H1 (cell line): ENCODE data around the gene TSNAXIP1. TPM values are rescaled to one million over a fixed set of nuclear protein-coding genes. Genes with fewer than 3 reads are reported as not detected.

Source experiments
- KDM1A ChIP-seq: fragments of 200-600, 300-600 bp; sonication (generic); IDR thresholded peaks from 2 replicates; pipeline ENCODE4 v1.7.1; 2016; ENCODE audit warnings: mild to moderate bottlenecking, low read length, borderline replicate concordance
- TAF7 ChIP-seq: optimal IDR thresholded peaks from 2 replicates; pipeline ENCODE3; 2011; ENCODE audit warnings: low read depth, mild to moderate bottlenecking, inconsistent platforms, low read length, moderate library complexity, borderline replicate concordance
- polyA plus RNA-seq, 7 experiments: library from polyadenylated mRNA; depleted of rRNA in 3 of 7; stranded (reverse) in 5 of 7; unstranded in 2 of 7; fragments of >200 nt in 5 of 7; fragments of 200-250 nt in 2 of 7; gene quantifications; 1 replicate in 5 of 7; 2 replicates in 1 of 7; 4 replicates in 1 of 7; pipeline versions ENCODE4 v1.2.1 to v1.2.3, GENCODE V29; 2011 to 2013; ENCODE audit warnings: missing spikeins in 2 of 7, mixed read lengths in 2 of 7
- total RNA-seq: library from RNA; stranded (reverse); fragmentation: NEBNext Ultra II Directional; extraction: Animal tissue kit (Norgen Biotek cat#: 25700); gene quantifications from 2 replicates; pipeline ENCODE4 v1.2.1, GENCODE V29; 2021
- TF ChIP-seq, protein P1 (sequence below): IDR thresholded peaks from 2 replicates; pipeline ENCODE4 v1.6.1; 2012; ENCODE audit warnings: inconsistent platforms

The TSNAXIP1 gene
- total and polyA plus RNA-seq, 2 of the 8 experiments (the other 6 are each of a cell fraction or from before 2014, with no cell fraction given): 0.37 to 0.94 TPM

DNA sequence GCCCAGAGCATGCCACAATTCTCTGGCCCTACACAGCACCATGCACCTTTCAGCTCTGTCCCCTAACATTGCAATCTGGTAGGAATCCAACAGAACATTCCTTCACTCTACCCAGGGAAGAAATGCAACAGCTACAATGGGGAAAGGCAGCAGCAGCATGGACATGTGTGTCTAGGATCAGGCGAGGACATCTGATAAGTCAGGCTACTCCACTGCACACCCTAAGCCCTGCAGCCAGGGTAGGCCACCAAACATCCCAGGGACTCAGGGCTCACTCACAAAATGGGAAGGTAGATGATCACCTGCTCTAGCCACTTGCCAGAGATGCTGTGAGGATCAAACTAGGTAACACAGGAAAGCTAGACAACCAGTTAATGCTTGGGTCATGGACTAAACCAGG, 5.4 kb upstream of the TSNAXIP1 start (continued):
- TF ChIP-seq, protein P1, sequence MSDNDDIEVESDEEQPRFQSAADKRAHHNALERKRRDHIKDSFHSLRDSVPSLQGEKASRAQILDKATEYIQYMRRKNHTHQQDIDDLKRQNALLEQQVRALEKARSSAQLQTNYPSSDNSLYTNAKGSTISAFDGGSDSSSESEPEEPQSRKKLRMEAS: no peak
- TF ChIP-seq TAF7: no peak
- TF ChIP-seq KDM1A: no peak
- TF ChIP-seq, all 59 proteins: peak for 0
